NCI-H2029 (cell line): ENCODE data around the gene LHCGR.
"Not testable (repeated sequence)": the region's sequence is repeated elsewhere in the genome, so short reads cannot be mapped to it uniquely, and the experiment has no call there.

Source experiments
- DNase-seq: peaks from one replicate; lab custom pipeline; 2025; lab: John Stamatoyannopoulos, UW

LHCGR gene

GRCh38 chr2:48739236-48739635 is 16.3 kb downstream of the LHCGR start:
- DNase-seq = not testable (repeated sequence)

GRCh38 chr2:48738806-48739205 is 16.7 kb downstream of the LHCGR start:
- no peak for DNase-seq

- DNase-seq = no peak
These were observed 19.3 kb downstream of the LHCGR start for GRCh38 chr2:48736251-48736650.

- no peak for DNase-seq
These were observed 20.8 kb downstream of the LHCGR start for GRCh38 chr2:48734576-48735303.

GRCh38 chr2:48733067-48733503 is 22.4 kb downstream of the LHCGR start:
- DNase-seq = peak; percentile 18

GRCh38 chr2:48728840-48729239 is 26.7 kb downstream of the LHCGR start:
- no peak for DNase-seq

GRCh38 chr2:48728295-48728694 is 27.2 kb downstream of the LHCGR start:
- DNase-seq = no peak

- DNase-seq = no peak
These were observed 28.0 kb downstream of the LHCGR start for GRCh38 chr2:48727560-48727959.

DNA sequence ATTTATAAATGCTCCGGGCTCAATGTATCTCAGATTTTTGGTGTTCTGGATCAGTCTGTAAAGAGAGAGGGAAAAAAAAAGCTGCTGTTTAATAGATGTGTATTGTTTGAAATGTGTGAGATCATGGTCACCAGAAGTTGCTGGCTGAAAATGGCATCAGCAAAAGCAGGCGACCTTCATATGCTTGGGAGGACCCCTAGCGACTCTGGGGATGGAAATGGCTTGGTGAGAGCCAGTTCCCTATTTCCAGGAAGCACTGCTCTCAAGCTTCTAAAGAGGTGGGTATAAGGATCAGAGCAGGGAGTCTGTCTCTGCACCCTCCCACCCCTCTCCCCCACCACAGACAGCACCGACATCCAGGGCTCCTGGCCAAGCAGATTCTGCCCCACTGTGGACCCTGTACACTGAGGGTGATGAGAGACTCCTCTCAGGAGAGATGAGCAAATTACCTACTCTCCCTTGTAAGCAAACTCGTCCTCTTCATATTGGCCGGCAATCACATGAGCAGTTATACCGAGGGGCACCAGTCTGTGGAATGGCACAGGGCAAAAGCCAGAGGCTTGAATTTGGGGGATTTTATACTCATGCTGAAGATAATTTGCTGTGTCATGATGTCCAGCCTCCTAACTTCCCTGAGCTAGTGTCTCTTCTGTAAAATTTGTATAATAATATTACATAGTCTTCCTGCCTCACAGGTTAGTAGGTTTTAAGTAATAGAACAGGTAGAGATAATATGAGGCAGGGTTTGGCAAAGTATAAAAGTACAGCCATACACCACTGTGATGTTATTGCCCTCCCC is 29.6 kb downstream of the LHCGR start:
- no peak for DNase-seq

DNA sequence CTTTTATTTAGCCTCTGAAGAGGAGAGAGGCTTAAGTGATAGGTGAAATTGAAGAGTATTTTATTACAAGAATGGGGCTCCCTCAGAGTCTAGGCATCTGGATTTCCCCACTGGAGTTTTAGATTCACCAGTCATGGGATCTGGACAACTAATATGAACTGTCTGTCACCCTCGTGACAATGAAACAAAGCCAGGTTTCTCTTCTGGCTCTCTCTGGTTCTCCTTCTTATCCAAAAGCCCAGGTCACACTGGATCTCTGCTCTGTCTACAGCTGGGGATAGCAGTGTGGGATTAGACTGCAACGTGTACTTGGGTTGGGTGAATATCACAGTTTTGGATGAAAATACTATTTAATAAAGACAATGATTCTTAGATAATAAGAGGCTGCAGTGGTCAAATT is 31.2 kb downstream of the LHCGR start:
- no peak for DNase-seq

- DNase-seq = no peak
These were observed 32.4 kb downstream of the LHCGR start for GRCh38 chr2:48723129-48723528.

- DNase-seq = no peak
These were observed 33.1 kb downstream of the LHCGR start for GRCh38 chr2:48722391-48722790.

DNA sequence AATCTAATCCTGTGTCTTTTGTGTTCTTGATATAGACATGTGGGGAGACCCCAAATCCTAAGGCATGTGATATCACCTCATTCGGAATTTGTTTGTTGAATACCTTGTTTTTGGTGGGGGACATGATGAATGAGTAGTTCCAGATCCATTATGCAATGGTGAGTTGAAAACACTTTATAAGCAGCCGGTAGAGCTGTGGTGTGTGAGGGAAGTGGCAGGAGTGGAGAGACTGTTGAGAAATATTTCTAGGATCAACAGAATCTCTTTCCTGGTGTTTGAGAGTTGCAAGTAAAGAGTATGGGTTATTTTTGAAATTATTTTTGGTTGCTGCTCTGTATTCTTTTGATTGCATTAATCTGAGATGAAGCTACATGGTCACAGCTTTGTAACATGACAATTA is 34.4 kb downstream of the LHCGR start:
- DNase-seq = no peak

DNA sequence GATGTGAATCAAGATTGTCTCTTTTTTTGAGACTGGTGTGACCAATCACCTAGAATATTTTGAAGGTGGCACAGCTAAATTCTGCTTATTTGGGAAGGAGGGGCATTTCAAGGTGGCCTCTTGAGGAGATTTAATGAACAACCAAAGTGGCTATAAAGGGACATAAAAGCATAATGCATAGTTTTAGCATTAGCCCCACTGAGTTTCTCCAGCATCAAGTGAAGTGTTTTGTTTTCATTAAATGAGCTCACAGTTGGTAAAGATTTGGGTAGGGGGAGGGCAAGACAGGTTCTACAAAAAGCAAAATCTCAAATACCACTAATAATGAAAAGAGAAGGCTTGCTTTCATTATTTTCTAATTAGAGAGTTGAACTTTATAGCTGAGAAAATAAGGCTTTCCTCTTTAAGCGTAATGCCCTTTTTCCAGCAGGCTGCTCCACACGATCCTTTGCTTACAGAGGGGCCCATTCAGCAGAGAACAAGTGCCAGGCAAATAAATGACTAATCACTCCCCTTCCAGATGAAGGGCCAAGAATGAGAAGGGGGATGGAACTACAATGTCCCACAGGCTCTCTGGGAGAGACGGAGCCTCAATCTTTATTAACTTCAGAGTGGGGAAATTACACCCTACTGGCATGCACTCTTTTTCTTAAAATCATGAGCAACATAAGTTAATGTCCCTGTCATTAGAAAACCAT is 35.9 kb downstream of the LHCGR start:
- DNase-seq = peak; percentile 61

DNA sequence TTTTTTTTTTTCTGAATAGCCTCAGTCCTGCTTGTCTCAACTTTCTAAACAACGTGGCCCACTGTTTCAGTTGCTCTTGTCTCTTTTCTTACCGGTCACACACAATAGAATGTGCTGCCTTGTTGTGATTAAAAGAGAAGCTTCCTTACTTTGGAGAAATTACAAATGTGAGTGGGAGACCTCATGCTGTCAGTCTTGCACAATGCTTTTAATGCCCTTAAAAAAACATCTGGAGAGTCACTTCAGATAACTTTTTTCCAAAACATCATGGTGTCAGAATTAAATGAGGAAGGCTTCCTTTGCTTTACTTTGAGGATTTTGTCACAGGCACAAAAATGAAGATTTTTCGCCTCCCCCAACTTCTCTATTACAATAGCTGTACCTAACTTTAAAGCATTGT is 37.7 kb downstream of the LHCGR start:
- no peak for DNase-seq

DNA sequence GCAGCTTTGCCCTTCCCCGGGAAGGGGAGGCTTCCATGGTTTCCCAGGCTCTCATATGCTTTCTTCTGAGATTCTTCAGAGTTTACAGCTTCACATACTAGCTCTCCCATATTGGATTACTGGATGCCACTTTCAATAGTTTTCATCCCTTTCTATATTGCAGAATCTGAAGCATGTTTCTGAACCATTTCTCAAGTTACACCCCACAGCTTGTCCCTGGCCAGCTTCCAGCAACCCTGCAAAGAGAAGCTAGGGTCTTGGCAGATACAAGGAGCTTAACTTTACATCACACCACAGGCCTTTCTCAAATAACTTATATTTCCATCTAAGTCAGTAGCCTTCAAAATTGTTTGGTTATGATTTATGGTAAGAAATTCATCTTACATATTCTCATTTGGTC is 39.6 kb downstream of the LHCGR start:
- DNase-seq = no peak

- no peak for DNase-seq
These were observed 40.3 kb downstream of the LHCGR start for GRCh38 chr2:48715042-48715899.

DNA sequence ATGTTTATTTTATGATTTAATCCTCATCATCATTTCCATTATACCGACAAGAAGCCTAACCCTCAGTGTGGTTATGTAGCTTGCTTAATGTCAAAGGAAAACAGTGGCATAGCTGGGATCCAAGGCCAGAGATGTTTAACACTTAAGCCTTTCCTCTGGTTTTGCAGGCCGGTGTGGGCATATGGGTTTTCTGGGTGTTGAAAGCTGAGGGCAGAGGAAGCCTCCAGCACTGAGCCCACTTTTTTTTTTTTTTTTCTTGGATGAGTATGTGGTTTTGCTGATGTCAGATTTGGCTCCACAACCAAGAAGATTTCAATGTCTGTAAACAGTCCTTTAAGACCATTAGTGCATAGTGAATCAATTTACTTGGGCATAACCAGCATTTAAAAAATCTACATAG is 41.3 kb downstream of the LHCGR start:
- no peak for DNase-seq

DNA sequence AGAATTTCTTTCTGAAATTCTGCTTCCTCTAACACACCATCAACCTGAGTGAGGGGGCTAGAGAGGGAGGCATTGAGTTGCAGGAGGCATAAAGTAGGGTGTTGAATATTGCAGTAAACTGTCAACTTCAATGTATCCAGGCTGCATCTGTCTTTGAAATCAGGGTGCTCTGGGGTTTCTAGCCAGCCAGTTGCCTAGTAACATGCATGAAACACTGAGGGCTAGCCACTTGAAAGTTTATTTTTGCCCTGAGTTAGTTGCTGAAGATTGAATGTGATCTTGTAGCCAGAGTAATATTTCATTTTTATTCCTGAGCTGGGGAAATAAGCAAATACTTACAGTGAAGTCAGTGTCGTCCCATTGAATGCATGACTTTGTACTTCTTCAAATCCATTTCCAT is 41.9 kb downstream of the LHCGR start:
- DNase-seq = no peak

GRCh38 chr2:48712151-48712550 is 43.4 kb downstream of the LHCGR start:
- DNase-seq = no peak

DNA sequence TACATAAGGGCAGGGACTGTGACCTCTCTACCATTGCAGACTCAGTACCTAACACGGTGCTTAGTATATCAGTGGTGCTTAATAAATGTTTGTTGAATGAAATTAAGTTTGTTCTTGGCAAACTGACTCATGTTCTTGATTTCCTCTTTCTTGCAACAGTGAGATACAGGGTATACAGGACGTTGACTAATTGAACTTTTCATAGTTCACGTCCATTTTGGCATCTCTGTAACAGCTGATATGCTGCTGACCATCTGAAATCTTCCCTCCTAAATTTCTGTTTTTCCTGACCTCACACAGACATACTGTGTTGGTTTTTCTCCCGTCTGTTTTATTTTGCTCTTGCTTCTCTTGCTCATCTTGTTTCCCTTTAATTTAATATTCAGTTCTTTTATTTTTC is 44.2 kb downstream of the LHCGR start:
- no peak for DNase-seq
